D341Med (cell line): ENCODE data around the gene COL18A1.

ENCODE experiments used
- DNase-seq: peaks from one replicate; pipeline ENCODE4 v3.0.0; 2012; ENCODE audit warnings: low spot score

COL18A1 gene

DNA sequence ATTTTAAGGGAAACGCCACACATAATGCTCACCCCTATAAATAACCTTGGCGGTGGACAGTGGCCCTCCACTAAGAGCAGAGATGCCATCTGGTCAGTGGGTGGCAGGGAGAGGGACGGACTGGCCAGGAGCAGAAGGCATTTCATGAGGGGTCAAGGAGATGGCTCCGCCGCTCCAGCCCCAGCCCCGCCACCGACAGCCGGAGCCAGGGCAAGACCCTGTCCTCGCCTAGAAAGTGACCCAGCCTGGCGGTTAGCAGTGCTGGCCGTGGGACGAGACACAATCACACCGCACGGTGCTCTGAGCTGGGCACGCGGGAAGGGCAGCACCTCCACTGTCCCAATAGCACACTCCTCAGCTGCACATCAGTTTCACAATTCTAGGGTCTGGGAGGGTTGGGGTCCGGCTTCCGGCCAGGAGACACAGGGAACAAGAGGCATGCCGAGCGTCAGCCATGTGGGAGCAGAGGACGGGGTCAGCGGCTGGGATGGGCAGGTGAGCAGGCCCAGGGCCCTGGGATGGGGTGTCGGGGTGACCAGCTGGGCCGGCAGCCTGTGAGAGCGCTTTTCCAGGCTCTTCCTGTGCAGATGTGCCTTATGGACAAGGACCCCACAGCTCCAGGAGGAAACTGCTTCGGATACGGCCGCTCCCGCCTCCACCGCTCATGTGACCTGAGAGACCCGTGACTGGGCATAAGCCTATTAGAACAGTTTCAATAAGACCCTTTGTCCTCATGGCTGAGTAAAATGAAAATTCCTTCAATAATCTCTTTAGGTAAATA lies 131.5 kb downstream of the COL18A1 start:
- no peak for DNase-seq

- DNase-seq, result no peak
Observed at GRCh38 chr21:45537111-45537745, 132.3 kb downstream of the COL18A1 start.

DNA sequence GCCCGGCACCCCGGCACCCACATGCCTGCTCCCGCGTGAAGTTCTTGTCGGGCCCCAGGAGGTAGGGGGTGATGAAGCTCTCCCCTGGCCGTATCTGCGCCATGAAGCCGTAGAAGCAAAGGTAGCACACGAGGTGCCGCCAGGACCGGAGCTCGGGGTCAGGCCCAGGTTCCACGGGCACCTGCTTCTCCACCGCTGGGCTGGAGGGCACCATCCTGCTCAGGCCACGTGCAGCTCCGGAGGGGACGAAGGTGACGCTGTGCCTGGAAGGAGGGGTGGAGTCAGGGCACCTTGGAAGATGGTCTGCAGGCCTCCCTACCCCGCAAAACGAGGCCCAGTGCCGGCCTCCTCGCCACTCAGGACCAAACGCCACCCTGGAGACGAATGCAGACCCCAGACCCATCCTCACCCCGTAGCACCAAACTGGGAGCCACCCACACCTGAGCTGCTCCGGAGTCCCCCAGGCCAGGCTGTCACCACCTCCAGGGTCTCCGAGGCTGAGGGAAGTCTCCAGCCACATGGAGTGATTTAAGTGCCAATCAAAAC lies 132.9 kb downstream of the COL18A1 start:
- no peak for DNase-seq

DNA sequence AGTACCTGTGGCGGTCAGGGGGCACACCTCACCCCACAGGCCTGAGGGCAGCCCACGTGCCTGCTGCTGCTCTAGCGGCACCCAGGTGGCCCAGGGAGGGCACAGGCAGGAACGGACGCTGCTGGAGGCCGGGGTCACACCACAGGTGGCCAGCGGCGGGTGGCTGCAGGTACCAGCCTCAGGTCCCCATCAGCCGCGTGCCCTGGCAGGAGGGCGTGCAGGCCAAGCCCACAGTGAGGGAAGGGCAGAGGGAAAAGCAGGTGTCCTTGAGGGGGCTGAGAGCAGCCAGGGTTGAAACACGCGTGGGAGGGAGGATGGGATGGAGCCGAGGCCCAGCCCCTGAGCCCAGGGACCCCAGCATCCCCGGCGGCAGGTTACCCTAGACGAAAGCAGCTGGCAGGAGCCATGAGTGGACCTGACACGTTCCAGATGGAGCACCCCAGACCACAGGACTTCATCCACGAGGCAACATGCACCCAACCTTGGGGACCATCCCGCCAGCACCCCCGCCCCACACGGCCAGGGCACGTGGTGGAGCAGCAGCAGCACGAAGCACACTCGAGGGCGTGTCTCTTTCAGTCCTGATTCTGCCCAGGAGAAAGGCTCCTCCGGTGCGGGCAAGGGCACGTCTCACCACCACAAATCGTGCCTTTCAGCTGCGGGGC lies 133.5 kb downstream of the COL18A1 start:
- peak; percentile 15 for DNase-seq

GRCh38 chr21:45539046-45539795 lies 134.3 kb downstream of the COL18A1 start:
- peak; percentile 20 for DNase-seq

- DNase-seq, result peak; percentile 22
Observed at GRCh38 chr21:45539796-45540600, 135.0 kb downstream of the COL18A1 start.

DNA sequence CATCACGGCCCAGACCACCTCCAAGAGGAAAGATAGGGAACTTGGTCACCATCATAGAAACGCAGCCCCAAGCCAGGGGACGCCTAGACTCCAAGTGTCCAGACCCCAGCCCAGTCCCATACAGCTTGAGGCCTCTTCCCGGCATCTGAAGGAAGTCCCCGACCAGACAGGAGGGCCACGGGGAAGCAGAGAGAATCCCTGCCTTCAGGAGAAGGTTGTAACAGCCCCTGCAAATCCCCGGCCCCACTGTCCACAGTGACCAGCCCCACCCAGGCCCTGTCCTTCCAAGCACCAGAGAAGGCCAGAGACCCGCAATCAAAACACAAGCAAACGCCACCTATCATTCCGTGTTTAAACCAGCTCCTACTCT lies 135.6 kb downstream of the COL18A1 start:
- DNase-seq, result no peak

DNA sequence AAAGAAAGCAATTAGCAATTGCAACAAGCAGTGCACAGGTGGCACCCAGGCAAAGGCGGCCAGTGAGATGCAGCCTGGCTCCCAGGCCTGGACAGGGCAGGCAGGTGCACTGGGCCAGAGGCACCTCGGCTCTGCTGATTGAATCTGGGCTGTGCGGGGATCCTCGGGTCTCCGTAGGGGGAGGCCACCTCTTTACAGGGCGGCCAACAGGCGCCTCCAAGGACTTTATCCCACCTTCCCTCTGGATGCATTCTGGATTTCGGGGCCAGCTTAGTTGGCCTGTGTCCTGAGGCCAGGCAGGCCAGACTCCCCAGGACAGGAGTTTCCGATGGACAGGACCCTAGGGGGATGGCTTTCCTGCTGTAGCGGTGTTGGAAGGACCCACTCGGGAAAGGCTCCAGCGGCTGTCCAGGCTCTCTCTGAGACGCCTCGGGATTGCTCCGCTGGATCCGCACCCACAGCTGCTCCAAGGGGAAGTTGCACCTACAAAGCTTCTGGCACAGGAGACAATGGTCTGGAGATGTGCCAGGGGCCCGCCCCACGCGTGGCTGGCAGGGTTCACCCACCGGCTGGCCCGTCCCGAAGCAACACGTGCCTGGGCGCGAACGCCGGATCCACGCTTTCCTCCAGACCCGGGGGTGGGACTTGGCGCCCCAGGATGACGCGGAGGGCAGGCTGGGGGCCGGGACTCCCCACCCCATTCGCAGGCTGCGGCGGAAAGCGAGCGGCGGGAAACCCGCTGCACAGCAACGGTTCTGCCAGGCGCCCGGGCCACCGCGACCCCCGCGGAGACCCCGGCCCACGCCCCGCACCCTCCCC lies 136.5 kb downstream of the COL18A1 start:
- DNase-seq, result peak; percentile 92

DNA sequence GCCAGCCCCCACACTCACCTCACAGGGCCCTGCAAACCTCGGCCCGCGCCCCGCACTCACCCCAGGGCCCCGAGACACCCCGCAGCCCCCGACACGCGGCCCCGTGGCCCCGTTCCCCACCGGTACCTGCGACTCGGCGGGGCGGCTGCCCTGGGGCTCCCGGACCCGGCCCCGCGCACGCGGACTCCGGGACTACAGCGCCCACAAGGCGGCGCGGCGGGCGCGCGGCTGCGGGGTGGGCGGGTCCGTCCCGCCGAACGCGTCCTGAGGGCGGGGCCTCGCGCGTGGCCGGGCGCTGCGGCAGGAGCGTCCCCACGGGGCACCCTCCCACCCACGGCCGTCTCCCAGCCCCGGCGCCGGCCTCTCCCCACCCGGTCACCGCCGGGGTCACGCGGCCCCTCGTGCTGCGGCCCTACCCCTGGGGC lies 137.3 kb downstream of the COL18A1 start, which contains the start of gene SLC19A1:
Gene SLC19A1 (minus strand): TSS at position 199 of the 425 bp plus-strand sequence. CDS start 4,481 bp downstream, outside the sequence.
- DNase-seq, result peak; percentile 99

DNA sequence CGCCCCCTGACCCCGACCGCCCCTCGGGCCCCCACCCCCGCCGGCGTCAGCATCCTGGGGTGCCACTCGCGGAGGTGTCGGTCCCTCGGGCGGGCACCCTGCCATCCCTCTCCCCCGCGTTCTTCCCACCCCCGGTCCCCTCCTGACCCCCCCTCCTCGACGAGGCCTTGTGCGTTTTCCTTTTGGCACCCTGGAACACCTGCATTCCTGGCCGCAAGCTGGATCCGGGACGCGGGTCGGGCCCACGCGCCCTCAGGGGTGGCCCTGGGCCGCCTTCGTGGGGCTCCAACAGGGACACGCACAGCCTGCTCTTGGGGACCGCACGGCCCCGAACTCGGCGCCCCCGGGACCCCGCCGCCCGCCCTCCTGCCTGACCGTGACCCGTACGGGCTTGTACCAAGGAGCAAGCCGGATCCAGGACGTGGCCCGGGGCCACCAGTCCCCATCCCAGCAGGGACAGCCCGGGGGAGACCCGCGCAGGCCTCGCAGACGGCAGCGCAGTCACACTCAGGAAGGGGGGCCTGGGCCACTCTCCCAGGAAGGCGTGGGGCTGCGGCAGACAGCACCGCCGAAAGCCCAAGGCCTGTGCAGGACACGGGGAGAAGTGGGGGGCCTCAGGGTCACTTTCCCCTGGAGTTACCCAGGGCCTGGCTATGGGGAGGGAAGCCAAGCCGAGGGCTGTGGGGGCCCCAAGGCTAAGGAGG lies 137.9 kb downstream of the COL18A1 start:
- DNase-seq, result no peak

- DNase-seq, result peak; percentile 25
Observed at GRCh38 chr21:45543371-45543709, 138.4 kb downstream of the COL18A1 start.

DNA sequence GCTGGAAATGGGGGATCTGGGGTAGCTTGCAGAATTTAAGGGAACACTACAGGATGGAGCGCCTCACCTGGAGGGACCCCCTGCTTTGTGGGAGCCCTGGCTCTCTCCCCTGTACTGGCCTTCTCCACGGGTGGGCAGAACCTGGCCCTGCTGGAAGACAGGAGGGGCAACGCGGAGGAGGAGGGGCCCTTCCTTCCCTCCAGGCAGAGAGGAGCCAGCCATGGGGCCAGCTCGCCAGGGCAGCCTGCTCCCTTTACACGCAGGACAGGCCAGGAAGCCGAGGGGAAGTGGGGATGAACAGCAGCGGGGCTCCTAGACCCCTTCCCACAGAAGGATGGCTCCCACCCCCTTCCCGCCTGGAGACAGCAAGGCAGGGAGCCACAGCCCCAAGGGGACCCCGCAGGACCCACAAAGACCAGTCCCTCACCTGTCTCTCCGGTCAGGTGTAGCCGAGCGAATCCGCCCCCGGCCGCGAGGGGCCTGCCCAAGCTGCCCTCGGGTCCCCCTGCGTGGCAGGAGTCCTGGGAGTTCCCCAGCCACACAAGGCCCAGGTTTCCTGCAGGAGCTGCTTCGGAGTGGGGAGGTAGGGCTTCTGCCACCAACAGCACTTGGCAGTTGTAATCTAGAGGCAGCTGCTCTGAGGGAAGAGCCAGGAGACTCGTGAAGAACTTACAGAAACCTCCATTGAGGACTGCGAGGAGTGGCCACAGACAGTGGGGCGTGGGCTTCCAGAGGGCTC lies 138.9 kb downstream of the COL18A1 start:
- DNase-seq, result peak; percentile 34

DNA sequence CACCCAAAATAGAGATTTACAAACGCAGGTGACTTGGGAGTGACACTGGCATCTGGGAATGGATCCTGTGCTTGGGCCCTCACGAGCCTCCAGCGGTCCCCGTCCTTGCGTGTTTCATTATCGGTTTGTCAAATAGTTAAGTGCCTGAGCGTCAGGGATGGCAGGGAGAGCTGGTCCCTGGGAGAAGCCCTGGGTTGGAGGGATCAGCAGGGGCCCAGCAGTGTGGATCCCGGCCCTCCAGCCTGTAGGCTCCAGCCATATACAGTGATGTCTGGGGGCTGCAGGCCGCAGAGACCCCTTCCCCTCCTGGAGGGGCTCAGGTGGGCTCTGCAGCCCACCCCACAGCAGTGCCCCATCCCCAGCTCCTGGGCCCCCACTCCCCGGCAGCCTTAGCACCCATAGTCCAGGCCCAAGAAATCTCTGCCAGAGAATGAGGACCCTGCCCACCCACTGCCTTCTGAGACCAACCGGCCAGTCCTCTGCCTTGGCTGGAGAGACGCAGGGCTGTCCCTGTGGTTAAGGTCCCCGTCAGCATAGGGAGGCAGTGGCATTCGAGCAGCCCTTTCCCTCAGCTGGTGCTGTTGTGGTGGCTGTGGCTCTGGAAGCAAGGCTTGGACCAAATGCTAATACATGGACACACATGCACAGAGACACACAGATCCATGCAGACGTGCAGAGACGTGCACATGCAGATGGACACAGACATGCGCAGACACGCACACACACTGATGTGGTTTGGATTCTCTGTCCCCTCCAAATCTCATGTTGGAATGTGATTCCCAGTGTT lies 139.7 kb downstream of the COL18A1 start:
- peak; percentile 18 for DNase-seq

- DNase-seq, result no peak
Observed at GRCh38 chr21:45545236-45545570, 140.2 kb downstream of the COL18A1 start.

GRCh38 chr21:45545691-45546531 lies 140.9 kb downstream of the COL18A1 start:
- peak; percentile 20 for DNase-seq

DNA sequence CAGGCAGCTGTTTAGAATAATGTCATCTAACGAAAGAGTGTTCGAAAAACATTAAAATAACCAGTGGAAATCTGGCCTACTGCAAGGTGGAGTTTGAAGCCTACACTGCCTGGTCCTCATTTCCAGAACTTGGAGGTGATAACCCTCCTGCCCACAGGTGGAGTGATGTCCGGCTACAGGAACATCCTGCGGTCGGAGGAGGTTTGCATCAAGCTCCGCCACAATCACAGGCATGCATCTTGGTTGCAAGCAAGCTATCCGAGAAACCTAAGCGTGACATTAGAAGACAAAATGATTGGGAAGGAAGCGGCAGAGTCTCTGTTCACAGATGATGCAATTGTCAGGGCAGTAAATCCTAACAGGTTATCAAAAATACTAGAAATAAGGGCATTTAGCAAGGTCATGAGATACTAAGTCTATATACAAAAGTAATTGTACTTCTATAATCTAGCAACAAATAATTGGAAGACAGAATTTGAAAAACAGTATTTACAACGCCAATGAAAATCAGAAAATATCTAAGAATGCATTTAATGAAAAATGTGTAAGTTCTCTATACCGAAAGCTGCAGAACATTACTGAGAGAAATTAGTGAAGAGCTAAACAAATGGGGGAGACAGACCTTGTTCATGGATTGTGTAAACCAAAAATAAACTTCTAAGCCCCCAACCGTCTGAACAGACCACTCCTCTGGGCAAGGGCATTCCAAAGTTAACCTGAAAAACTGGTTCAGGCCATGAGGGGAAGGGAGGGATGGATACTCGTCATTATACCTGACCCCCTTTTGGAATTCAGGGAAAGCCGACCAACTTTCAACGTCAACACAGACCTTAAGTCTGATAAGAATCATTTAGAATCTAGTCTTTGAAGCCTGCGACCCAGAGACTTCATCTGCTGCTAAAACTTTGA lies 141.9 kb downstream of the COL18A1 start:
- DNase-seq, result peak; percentile 5
